ENCODE data around the gene MACROH2A1. TPM values are rescaled to one million over a fixed set of nuclear protein-coding genes. Genes with fewer than 3 reads are reported as not detected.

The MACROH2A1 gene
- 176 to 208 TPM (median 203 TPM) in 5 replicates for total RNA-seq (2022; extraction: Qiagen RNA extraction; ENCODE audit: low read depth)

GRCh38 chr5:135398855-135399793 lies at the start of gene MACROH2A1:
Gene MACROH2A1 (minus strand): TSS chr5:135399231. CDS start chr5:135389093, 10,138 bp downstream.

DNA sequence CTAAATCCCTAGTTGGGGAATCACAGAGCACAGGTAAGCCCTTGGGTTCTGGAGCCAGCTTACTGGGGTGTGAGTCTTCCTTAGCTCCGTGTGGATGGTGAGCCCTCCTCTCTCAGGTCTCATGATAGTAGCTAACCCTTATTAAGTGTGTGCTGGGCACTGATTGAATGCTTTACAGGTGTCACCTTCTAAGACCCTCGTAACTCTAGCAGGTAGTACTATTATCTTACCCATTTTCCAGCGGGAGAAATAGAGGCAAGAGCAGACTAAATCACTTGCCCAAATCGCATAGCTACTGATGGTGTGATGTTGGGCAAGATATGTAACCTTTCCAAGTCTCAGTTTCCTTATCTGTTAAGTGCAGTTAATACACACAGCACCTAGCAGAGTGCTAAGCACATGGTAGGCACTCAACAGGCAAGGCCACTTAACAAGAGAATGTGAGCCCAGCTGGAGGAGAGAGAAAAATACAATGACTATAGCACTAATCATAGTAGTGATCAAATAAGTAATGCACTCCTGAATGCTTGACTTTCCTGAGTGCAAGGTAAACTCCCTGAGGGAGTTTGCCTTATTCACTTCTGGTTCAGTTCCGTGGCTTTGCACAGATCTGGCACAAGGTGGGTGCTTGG lies 48.4 kb upstream of the MACROH2A1 start, which contains the start of gene DCANP1:
DCANP1 (minus strand) TSS at position 51 of the 632 bp plus-strand sequence. CDS start 240 bp downstream, outside the sequence.

Other genes starting within 250 kb of the MACROH2A1 start
- not detected in 5 replicates for gene DCANP1, start 48.1 kb upstream of the MACROH2A1 start, total RNA-seq (2022; extraction: Qiagen RNA extraction; ENCODE audit: low read depth)
- gene TIFAB, start 53.1 kb upstream of the MACROH2A1 start, total RNA-seq (2022; extraction: Qiagen RNA extraction; ENCODE audit: low read depth) = not detected in 5 replicates
- gene NEUROG1, start 136.7 kb upstream of the MACROH2A1 start, total RNA-seq (2022; extraction: Qiagen RNA extraction; ENCODE audit: low read depth) = not detected in 5 replicates
- 0.07 to 0.20 TPM (median 0.17 TPM) in 4 of 5 replicates, not detected in the other for gene CXCL14, start 179.8 kb upstream of the MACROH2A1 start, total RNA-seq (2022; extraction: Qiagen RNA extraction; ENCODE audit: low read depth)